Astrocyte (in vitro differentiated cells and primary cell): Measurements from ENCODE around the gene AMOTL1. TPM values are rescaled to one million over a fixed set of nuclear protein-coding genes. Genes with fewer than 3 reads are reported as not detected.

ENCODE experiments used
- DNase-seq: peaks from one replicate; pipeline ENCODE4 v3.0.0-alpha.2; 2010; ENCODE audit warnings: low read depth
- FAIRE-seq: peaks from 2 replicates; lab custom pipeline; 2011; peaks lifted over from hg19 to GRCh38; lab: Jason Lieb, UNC
- H2AFZ ChIP-seq: 2 replicates; pipeline ENCODE4 v1.6.0; 2012; ENCODE audit warnings: low read depth, low read length, inconsistent platforms
- H3K27ac ChIP-seq: 2 replicates; pipeline ENCODE4 v1.5.1; 2011; ENCODE audit warnings: low read depth, low read length, inconsistent platforms
- H3K27me3 ChIP-seq: 2 replicates; pipeline ENCODE4 v1.6.0; 2011; ENCODE audit warnings: low read length, inconsistent platforms; ENCODE audit not compliant: insufficient read depth
- H3K36me3 ChIP-seq: 2 replicates; pipeline ENCODE4 v1.5.1; 2011; ENCODE audit warnings: low read length, inconsistent platforms; ENCODE audit not compliant: insufficient read depth
- H3K4me1 ChIP-seq: 2 replicates; pipeline ENCODE4 v1.5.1; 2011; ENCODE audit warnings: low read length, inconsistent platforms; ENCODE audit not compliant: insufficient read depth
- H3K4me2 ChIP-seq: 2 replicates; pipeline ENCODE4 v1.6.0; 2012; ENCODE audit warnings: low read length, inconsistent platforms
- H3K4me3 ChIP-seq: 2 replicates; pipeline ENCODE4 v1.5.1; 2011; ENCODE audit warnings: low read depth, mild to moderate bottlenecking, low read length, inconsistent platforms; ENCODE audit not compliant: insufficient read depth
- H3K79me2 ChIP-seq: 2 replicates; pipeline ENCODE4 v1.6.0; 2012; ENCODE audit warnings: mild to moderate bottlenecking, low read length, inconsistent platforms; ENCODE audit not compliant: insufficient read depth
- H3K9ac ChIP-seq: 2 replicates; pipeline ENCODE4 v1.6.0; 2012; ENCODE audit warnings: mild to moderate bottlenecking, low read length, inconsistent platforms
- H3K9me3 ChIP-seq: 2 replicates; pipeline ENCODE4 v1.5.1; 2012; ENCODE audit warnings: low read depth, mild to moderate bottlenecking, low read length, inconsistent platforms; ENCODE audit not compliant: insufficient read depth
- H4K20me1 ChIP-seq: 2 replicates; pipeline ENCODE4 v1.6.0; 2012; ENCODE audit warnings: low read length, inconsistent platforms; ENCODE audit not compliant: insufficient read depth
- H3K27ac Mint-ChIP-seq: one replicate; pipeline ENCODE4 v1.8.0; 2021; ENCODE audit warnings: mild to moderate bottlenecking, mixed read lengths; ENCODE audit not compliant: unreplicated experiment
- H3K27me3 Mint-ChIP-seq: one replicate; pipeline ENCODE4 v1.8.0; 2021; ENCODE audit warnings: low read depth, mixed read lengths; ENCODE audit not compliant: unreplicated experiment
- H3K36me3 Mint-ChIP-seq: one replicate; pipeline ENCODE4 v1.8.0; 2021; ENCODE audit warnings: low read depth, mixed read lengths; ENCODE audit not compliant: unreplicated experiment
- H3K4me1 Mint-ChIP-seq: one replicate; pipeline ENCODE4 v1.8.0; 2021; ENCODE audit warnings: low read depth, mixed read lengths; ENCODE audit not compliant: unreplicated experiment
- H3K4me3 Mint-ChIP-seq: one replicate; pipeline ENCODE4 v1.8.0; 2021; ENCODE audit warnings: mild to moderate bottlenecking, moderate library complexity, mixed read lengths; ENCODE audit not compliant: unreplicated experiment
- H3K9me3 Mint-ChIP-seq: one replicate; pipeline ENCODE4 v1.8.0; 2021; ENCODE audit warnings: mild to moderate bottlenecking, mixed read lengths; ENCODE audit not compliant: unreplicated experiment
- CTCF ChIP-seq: IDR thresholded peaks from 2 replicates; pipeline ENCODE4 v1.5.1; 2011; ENCODE audit warnings: low read depth, mild to moderate bottlenecking, inconsistent platforms, low read length, moderate library complexity; ENCODE audit not compliant: insufficient read depth
- EZH2 ChIP-seq: IDR thresholded peaks from 2 replicates; pipeline ENCODE4 v1.6.1; 2012; ENCODE audit warnings: mild to moderate bottlenecking, low read length, inconsistent platforms; ENCODE audit not compliant: insufficient read depth
- total RNA-seq: library from RNA; stranded (reverse); gene quantifications from 2 replicates; pipeline ENCODE4 v1.2.1, GENCODE V29; 2021

AMOTL1 gene
- total RNA-seq, 1 donor from 2014 or later: 47.8 TPM

- TF ChIP-seq EZH2 (no peak), CTCF (no peak)
- H3K36me3 ChIP-seq: no peaks in the 10 kb centered on the region
- H3K4me2 ChIP-seq: no peak overlapping the region
- Mint-ChIP-seq H3K4me3 (no peak overlapping the region), H3K9me3 (no peaks in the 10 kb centered on the region), H3K4me1 (peaks cover 29% of the 10 kb centered on the region), H3K36me3 (peaks cover 3% of the 10 kb centered on the region), H3K27ac (no peak overlapping the region), H3K27me3 (no peaks in the 10 kb centered on the region)
- H3K4me1 ChIP-seq: peaks cover 26% of the 10 kb centered on the region
- H3K4me3 ChIP-seq: no peak overlapping the region
- H3K9ac ChIP-seq: no peak overlapping the region
- peaks cover 81% of the 10 kb centered on the region for H4K20me1 ChIP-seq
- H3K79me2 ChIP-seq: peaks cover 100% of the 10 kb centered on the region
- H3K27ac ChIP-seq: no peak overlapping the region
- DNase-seq (no peak), FAIRE-seq (no peak)
- no peaks in the 10 kb centered on the region for H3K9me3 ChIP-seq
- no peak overlapping the region for H2AFZ ChIP-seq
- H3K27me3 ChIP-seq: no peaks in the 10 kb centered on the region
These were observed 5.7 kb downstream of the AMOTL1 start for GRCh38 chr11:94773842-94774241.

DNA sequence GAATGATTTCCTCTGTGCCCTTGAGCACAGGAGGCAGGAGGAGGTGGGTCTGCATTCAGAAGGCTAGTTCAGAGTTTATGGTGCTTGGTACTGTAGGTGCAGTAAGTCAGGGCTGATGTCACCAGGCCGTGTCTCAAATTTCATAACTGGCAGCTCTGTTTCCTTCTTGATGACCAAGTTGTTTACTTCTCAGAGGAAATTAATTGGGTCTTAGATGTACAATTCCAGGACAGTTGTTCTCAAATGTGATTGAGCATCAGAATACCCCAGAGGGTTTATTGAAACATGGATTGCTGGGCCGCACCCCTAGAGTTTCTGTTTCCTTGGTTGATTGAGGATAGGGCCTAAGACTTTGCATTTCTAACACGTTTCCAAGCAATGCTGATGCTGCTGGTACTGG is 6.2 kb downstream of the AMOTL1 start:
- H3K27ac ChIP-seq: no peak overlapping the region
- H4K20me1 ChIP-seq: peaks cover 86% of the 10 kb centered on the region
- H3K4me3 Mint-ChIP-seq: no peak overlapping the region

More for the DNA sequence above, 6.2 kb downstream of the AMOTL1 start:
- no peaks in the 10 kb centered on the region for H3K9me3 ChIP-seq
- Mint-ChIP-seq H3K27ac (no peak overlapping the region), H3K9me3 (no peaks in the 10 kb centered on the region), H3K36me3 (peaks cover 3% of the 10 kb centered on the region), H3K4me1 (peaks cover 29% of the 10 kb centered on the region), H3K27me3 (no peaks in the 10 kb centered on the region)
- no peaks in the 10 kb centered on the region for H3K36me3 ChIP-seq
- TF ChIP-seq CTCF (no peak), EZH2 (no peak)
- H3K4me2 ChIP-seq: no peak overlapping the region
- DNase-seq: no peak
- FAIRE-seq: no peak
- no peak overlapping the region for H3K4me3 ChIP-seq
- no peak overlapping the region for H3K9ac ChIP-seq
- no peak overlapping the region for H2AFZ ChIP-seq
- peaks cover 26% of the 10 kb centered on the region for H3K4me1 ChIP-seq
- H3K79me2 ChIP-seq: peaks cover 100% of the 10 kb centered on the region
- H3K27me3 ChIP-seq: no peaks in the 10 kb centered on the region
